ENCODE measurements around the gene CIRBP.
A peak's percentile ranks its signal among the peaks of the same experiment; 100 is the strongest.

DNA sequence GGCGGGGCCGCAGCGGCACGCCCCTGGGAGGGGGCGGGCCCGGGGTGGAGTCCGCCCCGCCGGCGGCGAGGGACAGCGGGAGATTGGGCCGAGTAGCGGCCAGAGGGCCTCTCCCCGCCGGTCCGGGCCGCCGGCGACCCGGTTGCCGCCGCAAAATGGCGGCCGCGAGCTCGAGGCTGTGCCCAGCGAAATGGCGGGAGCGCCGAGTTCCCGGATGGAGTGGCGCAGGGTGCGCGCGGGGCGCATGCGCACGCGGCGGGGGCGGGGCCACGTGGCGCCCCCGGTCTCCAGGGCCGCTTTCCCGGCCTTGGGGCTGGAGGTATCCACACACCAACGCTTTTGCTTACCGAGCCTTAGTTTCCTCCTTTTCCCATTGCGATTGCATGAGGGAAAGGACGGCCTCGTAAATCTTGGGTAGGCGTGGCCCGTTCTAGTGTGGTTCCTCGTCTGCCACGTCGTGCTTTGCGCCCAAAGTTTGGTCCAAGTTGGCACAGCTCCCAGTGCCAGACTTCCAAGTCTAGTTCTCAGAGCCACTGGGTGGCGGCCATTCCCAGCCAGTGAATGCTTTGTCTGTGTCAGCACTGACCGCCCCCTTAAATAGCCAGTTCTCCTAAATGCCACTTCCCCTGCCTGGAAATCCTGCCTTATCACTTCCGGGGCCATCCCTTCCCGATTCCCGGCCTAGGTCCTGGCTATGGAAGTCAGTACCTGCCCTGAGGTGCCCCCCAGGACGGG is 513 bp downstream of the CIRBP start:
- TF ChIP-seq, protein P1, sequence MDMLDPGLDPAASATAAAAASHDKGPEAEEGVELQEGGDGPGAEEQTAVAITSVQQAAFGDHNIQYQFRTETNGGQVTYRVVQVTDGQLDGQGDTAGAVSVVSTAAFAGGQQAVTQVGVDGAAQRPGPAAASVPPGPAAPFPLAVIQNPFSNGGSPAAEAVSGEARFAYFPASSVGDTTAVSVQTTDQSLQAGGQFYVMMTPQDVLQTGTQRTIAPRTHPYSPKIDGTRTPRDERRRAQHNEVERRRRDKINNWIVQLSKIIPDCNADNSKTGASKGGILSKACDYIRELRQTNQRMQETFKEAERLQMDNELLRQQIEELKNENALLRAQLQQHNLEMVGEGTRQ (IDR thresholded peaks at IDR 0.05; ENCODE audit: borderline replicate concordance, low read depth, low read length): peak; percentile 34; the same call in 1 of the 2 replicates
- TF ChIP-seq, protein P2, sequence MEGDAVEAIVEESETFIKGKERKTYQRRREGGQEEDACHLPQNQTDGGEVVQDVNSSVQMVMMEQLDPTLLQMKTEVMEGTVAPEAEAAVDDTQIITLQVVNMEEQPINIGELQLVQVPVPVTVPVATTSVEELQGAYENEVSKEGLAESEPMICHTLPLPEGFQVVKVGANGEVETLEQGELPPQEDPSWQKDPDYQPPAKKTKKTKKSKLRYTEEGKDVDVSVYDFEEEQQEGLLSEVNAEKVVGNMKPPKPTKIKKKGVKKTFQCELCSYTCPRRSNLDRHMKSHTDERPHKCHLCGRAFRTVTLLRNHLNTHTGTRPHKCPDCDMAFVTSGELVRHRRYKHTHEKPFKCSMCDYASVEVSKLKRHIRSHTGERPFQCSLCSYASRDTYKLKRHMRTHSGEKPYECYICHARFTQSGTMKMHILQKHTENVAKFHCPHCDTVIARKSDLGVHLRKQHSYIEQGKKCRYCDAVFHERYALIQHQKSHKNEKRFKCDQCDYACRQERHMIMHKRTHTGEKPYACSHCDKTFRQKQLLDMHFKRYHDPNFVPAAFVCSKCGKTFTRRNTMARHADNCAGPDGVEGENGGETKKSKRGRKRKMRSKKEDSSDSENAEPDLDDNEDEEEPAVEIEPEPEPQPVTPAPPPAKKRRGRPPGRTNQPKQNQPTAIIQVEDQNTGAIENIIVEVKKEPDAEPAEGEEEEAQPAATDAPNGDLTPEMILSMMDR (IDR thresholded peaks at IDR 0.05): no peak
- TF ChIP-seq, protein P3, sequence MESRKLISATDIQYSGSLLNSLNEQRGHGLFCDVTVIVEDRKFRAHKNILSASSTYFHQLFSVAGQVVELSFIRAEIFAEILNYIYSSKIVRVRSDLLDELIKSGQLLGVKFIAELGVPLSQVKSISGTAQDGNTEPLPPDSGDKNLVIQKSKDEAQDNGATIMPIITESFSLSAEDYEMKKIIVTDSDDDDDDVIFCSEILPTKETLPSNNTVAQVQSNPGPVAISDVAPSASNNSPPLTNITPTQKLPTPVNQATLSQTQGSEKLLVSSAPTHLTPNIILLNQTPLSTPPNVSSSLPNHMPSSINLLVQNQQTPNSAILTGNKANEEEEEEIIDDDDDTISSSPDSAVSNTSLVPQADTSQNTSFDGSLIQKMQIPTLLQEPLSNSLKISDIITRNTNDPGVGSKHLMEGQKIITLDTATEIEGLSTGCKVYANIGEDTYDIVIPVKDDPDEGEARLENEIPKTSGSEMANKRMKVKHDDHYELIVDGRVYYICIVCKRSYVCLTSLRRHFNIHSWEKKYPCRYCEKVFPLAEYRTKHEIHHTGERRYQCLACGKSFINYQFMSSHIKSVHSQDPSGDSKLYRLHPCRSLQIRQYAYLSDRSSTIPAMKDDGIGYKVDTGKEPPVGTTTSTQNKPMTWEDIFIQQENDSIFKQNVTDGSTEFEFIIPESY (IDR thresholded peaks at IDR 0.05; ENCODE audit: borderline replicate concordance, low read depth): no peak
- peak; percentile 94 for TF ChIP-seq YY1 (IDR thresholded peaks at IDR 0.05; ENCODE audit: low read depth)
- peak; percentile 21; the same call in 1 of the 2 replicates for TF ChIP-seq POLR2AphosphoS5 (IDR thresholded peaks at IDR 0.05; ENCODE audit: low read depth, low read length)
- no peak for TF ChIP-seq RFX5 (IDR thresholded peaks at IDR 0.05; ENCODE audit: low read length)
- TF ChIP-seq CHD2 (IDR thresholded peaks at IDR 0.05; ENCODE audit: low read length, partially characterized antibody): no peak
- peak; percentile 17; the same call in 1 of the 2 replicates for TF ChIP-seq ELF1 (IDR thresholded peaks at IDR 0.05)
- peak; percentile 89; the same call in 1 of the 2 replicates for TF ChIP-seq TEAD4 (IDR thresholded peaks at IDR 0.05; ENCODE audit: borderline replicate concordance, insufficient read depth)
- TF ChIP-seq, protein P4, sequence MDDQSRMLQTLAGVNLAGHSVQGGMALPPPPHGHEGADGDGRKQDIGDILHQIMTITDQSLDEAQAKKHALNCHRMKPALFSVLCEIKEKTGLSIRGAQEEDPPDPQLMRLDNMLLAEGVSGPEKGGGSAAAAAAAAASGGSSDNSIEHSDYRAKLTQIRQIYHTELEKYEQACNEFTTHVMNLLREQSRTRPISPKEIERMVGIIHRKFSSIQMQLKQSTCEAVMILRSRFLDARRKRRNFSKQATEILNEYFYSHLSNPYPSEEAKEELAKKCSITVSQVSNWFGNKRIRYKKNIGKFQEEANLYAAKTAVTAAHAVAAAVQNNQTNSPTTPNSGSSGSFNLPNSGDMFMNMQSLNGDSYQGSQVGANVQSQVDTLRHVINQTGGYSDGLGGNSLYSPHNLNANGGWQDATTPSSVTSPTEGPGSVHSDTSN (IDR thresholded peaks at IDR 0.05): 0 out of 2 replicates have a peak, but pooled peaks have one; percentile 11
